Renal pelvis (tissue), 12 donors: ENCODE data around the gene DNAJC16. TPM values are rescaled to one million over a fixed set of nuclear protein-coding genes. Genes with fewer than 3 reads are reported as not detected.
A peak's percentile ranks its signal among the peaks of the same experiment; 100 is the strongest.
"Not testable (repeated sequence)": the region's sequence is repeated elsewhere in the genome, so short reads cannot be mapped to it uniquely, and the experiment has no call there.

Source experiments
- DNase-seq: peaks from one replicate; pipeline ENCODE4 v3.0.0-alpha.2; 2013
- long read RNA-seq, 16 experiments: transcript quantifications; one replicate each; lab custom pipeline, GENCODE V29; 2026
- polyA plus RNA-seq, 3 donors: library from polyadenylated mRNA; unstranded; fragments of 120-200 nt; gene quantifications; one replicate each; pipeline ENCODE4 v1.2.1, GENCODE V29; 2013; ENCODE audit not compliant: insufficient read length in 3 of 3

DNAJC16 gene
- 10 to 100 TPM; 26.8 to 41.9 (median 37.4) TPM for polyA plus RNA-seq
- long read RNA-seq, donor 1, full-length matches to known transcripts, result 3 of 37 reads
- long read RNA-seq, donor 1, partial matches to known transcripts, result 34 of 37 reads
- long read RNA-seq, donor 1, other reads (novel, unspliced or antisense), result 0 of 37 reads
- long read RNA-seq, donor 2, full-length matches to known transcripts, result 1 of 49 reads
- long read RNA-seq, donor 2, partial matches to known transcripts, result 48 of 49 reads
- long read RNA-seq, donor 2, other reads (novel, unspliced or antisense), result 0 of 49 reads
- long read RNA-seq, donor 3, full-length matches to known transcripts, result 6 of 21 reads
- long read RNA-seq, donor 3, partial matches to known transcripts, result 15 of 21 reads
- long read RNA-seq, donor 3, other reads (novel, unspliced or antisense), result 0 of 21 reads
- long read RNA-seq, donor 4, full-length matches to known transcripts, result 3 of 16 reads
- long read RNA-seq, donor 4, partial matches to known transcripts, result 13 of 16 reads
- long read RNA-seq, donor 4, other reads (novel, unspliced or antisense), result 0 of 16 reads
- long read RNA-seq, donor 5, full-length matches to known transcripts, result 5 of 14 reads
- long read RNA-seq, donor 5, partial matches to known transcripts, result 9 of 14 reads
- long read RNA-seq, donor 5, other reads (novel, unspliced or antisense), result 0 of 14 reads
- long read RNA-seq, donor 6, full-length matches to known transcripts, result 4 of 41 reads
- long read RNA-seq, donor 6, partial matches to known transcripts, result 37 of 41 reads
- long read RNA-seq, donor 6, other reads (novel, unspliced or antisense), result 0 of 41 reads
- long read RNA-seq, donor 7, full-length matches to known transcripts, result 3 of 57 reads
- long read RNA-seq, donor 7, partial matches to known transcripts, result 39 of 57 reads
- long read RNA-seq, donor 7, other reads (novel, unspliced or antisense), result 15 of 57 reads
- long read RNA-seq, donor 8, full-length matches to known transcripts, result 1 of 1 reads
- long read RNA-seq, donor 8, partial matches to known transcripts, result 0 of 1 reads
- long read RNA-seq, donor 8, other reads (novel, unspliced or antisense), result 0 of 1 reads
- long read RNA-seq, donor 9, partial matches to known transcripts, result 39 of 45 reads
- long read RNA-seq, donor 9, other reads (novel, unspliced or antisense), result 6 of 45 reads
- long read RNA-seq, donor 10, full-length matches to known transcripts, result 2 of 31 reads
- long read RNA-seq, donor 10, partial matches to known transcripts, result 23 of 31 reads
- long read RNA-seq, donor 10, other reads (novel, unspliced or antisense), result 6 of 31 reads
- long read RNA-seq, donor 11, full-length matches to known transcripts, result 4 of 15 reads
- long read RNA-seq, donor 11, partial matches to known transcripts, result 11 of 15 reads
- long read RNA-seq, donor 11, other reads (novel, unspliced or antisense), result 0 of 15 reads
- long read RNA-seq, donor 12, full-length matches to known transcripts, result 5 of 44 reads
- long read RNA-seq, donor 12, partial matches to known transcripts, result 39 of 44 reads
- long read RNA-seq, donor 12, other reads (novel, unspliced or antisense), result 0 of 44 reads
- long read RNA-seq, donor 13, full-length matches to known transcripts, result 1 of 12 reads
- long read RNA-seq, donor 13, partial matches to known transcripts, result 11 of 12 reads
- long read RNA-seq, donor 13, other reads (novel, unspliced or antisense), result 0 of 12 reads
- long read RNA-seq, donor 14, result 0 reads
- long read RNA-seq, donor 15, full-length matches to known transcripts, result 6 of 58 reads
- long read RNA-seq, donor 15, partial matches to known transcripts, result 52 of 58 reads
- long read RNA-seq, donor 15, other reads (novel, unspliced or antisense), result 0 of 58 reads
- long read RNA-seq, donor 16, full-length matches to known transcripts, result 2 of 10 reads
- long read RNA-seq, donor 16, partial matches to known transcripts, result 8 of 10 reads
- long read RNA-seq, donor 16, other reads (novel, unspliced or antisense), result 0 of 10 reads

GRCh38 chr1:15526490-15527339, at the start of gene DNAJC16:
DNAJC16 (plus strand) TSS chr1:15526848; CDS start chr1:15529106, 2,258 bp downstream.
- peak; percentile 100 for DNase-seq

DNA sequence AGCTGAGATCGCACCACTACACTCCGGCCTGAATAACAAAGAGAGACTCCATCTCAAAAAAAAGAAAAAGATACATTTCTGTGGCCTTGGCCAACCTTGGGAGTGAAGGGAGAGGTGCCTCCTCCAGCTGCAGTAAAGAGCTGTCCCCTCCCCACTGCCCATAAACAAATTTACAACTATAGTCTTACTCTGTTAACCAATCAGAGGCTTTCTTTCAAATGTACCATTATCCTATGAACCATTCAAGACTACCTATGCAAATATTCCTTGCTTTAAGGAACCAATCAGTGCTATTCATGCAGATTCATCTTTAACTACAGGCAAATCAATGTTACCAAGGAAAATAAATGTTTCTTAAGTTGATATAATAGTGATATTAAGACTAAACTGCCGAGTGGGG, 49.7 kb upstream of the DNAJC16 start:
- no peak for DNase-seq

- no peak for DNase-seq
Measured at GRCh38 chr1:15477646-15478212, 48.9 kb upstream of the DNAJC16 start.

GRCh38 chr1:15479654-15480347, 46.8 kb upstream of the DNAJC16 start:
- DNase-seq, result no peak

DNA sequence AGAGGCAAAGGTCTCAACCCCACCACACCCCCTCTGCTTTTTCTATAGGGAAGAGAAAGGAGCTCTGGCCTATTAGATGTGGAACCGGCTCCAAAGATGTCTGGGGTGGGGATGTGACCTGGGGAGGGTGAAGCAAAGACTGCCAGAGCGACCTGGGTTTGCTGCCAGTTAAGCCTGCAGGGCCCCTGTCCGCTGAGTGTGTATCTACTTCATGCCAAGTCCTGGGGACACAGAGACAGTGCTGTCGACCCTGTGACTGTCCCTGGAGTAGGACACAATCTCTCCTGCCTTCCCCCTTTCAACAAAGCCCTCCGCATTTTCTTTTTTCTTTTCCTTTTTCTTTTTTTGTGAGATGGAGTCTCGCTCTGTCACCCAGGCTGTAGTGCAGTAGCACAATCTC, 44.2 kb upstream of the DNAJC16 start:
- not testable (repeated sequence) for DNase-seq

DNA sequence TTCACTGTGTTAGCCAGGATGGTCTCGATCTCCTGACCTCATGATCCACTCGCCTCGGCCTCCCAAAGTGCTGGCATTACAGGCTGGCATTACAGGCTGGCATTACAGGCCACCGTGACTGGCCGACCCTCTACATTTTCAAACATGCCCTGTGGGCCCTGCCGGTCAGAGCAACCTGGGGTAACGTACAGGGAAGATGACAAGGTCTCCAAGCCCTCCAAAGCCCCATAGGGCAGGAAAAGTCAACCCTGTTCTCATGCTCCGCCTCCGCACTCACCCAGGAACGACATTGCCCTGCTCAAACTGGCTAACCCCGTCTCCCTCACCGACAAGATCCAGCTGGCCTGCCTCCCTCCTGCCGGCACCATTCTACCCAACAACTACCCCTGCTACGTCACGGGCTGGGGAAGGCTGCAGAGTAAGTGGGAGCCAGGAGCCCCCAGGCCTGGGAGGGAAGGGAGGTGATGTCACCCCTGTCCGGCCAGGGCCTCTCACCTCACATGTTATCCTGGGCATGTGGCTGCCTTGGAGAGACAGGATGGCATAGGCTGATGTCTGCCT, 43.6 kb upstream of the DNAJC16 start:
- DNase-seq, result not testable (repeated sequence)

DNA sequence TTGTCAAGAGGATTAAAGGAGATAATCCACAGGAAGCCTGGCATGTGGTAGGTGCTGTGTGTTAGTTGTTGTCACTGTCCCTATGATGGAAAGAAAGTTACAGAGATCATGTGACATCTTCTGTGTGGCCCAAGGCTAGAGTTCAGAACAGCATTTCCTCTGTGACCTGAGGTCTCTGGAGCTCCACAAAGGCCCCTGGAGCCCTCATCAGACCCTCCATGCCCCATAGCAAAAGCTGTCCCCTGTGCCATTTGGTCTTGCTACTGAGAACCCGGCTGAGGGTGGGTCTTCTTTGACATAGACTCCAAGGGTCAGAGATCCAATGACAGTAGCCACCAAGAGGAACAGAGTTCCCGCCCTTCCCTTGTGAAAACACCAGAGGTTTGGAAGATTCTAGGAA, 42.7 kb upstream of the DNAJC16 start:
- no peak for DNase-seq

DNA sequence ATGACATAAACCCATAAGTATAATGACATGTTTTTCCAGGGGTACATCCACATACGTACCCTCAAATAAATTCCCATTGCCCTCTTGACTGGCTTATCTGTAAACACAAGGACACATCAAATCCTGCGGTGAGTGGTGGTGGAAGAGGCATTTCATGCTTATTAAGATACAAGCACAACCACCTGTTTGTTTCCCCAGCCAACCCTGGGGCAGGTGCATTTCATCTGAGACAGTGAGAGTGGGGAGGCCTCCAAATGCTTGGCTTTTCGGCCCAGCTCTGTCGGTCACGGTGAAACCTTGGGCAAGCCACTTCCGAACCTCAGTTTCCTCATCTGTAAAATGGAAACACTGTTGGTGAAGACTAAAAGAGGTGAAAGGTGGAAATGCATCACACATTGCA, 42.2 kb upstream of the DNAJC16 start:
- not testable (repeated sequence) for DNase-seq

DNA sequence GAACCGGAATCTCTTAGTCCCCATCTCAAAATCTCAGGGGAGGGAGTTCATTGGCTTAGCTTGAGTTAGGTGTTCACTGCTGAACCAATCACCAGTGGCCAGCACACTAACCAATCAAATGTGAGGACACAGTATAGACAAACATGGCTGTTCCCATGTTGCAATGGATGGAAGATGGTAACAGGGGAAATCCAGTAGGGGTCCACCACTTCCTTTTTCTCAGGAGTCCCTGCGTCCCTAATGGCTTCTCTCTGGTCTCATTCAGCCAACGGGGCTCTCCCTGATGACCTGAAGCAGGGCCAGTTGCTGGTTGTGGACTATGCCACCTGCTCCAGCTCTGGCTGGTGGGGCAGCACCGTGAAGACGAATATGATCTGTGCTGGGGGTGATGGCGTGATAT, 41.0 kb upstream of the DNAJC16 start:
- DNase-seq, result no peak

DNA sequence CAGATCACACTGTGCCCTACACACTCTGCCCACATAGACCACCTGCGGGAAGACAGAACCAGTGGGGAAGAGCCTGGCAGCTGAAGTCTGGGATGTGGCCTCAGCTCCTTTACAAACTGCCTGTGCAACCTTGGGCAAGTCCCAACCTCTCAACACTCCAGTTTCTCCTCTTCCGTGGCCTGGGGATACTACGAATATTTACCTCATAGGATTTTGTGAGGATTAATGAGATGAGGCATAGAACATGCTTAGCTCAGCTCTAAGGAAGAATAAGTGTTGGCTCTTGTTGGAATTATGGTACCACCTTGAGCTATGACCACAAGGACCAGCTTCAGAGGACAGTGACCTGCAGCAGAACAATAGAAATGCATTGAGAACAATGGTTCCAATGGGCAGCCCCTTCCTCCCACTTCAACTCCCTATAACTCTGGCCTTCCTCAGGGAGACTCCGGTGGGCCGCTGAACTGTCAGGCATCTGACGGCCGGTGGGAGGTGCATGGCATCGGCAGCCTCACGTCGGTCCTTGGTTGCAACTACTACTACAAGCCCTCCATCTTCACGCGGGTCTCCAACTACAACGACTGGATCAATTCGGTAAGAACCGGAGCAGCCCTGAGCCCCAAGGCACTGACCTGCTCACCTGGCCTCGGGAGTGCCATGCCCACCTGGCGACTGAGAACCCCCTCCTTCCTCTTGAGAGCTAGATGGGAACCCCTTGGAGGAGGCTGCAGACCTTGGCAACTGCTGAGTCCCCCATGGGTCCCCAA, 39.6 kb upstream of the DNAJC16 start:
- not testable (repeated sequence) for DNase-seq

GRCh38 chr1:15488371-15488770, 38.3 kb upstream of the DNAJC16 start:
- DNase-seq, result no peak

DNA sequence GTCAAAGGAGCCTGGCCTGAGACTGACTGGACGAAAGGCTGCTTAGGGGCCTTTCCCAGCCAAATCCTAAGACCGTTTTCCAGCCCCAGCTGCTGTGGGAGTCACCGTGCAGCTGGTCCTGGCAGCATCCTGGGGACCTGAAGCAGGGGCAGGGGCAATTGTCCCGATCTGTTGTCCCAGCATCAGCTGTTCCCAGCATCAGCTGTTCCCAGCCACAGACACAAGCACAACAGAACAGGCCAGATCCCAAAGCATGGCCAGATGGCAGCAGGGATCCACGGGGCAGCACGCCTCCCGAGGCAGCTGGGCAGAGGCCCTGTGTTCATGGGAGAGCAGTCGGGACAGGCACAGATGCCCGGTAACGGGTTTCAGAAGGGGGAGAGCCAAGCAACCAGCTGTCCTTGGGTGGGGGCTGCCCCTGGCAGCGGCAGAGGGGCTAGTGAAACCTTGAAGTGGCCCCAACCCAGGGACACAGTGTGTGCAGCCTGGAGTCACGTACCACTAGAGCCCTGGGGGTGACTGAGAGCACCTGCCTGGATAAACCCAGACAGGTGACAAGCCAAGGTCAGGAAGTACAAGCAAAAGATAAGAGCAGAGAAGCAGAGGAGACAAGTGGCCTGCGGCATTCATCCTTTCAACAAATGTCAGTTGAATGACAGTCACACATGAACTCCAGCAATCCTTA, 37.5 kb upstream of the DNAJC16 start:
- DNase-seq, result no peak

DNA sequence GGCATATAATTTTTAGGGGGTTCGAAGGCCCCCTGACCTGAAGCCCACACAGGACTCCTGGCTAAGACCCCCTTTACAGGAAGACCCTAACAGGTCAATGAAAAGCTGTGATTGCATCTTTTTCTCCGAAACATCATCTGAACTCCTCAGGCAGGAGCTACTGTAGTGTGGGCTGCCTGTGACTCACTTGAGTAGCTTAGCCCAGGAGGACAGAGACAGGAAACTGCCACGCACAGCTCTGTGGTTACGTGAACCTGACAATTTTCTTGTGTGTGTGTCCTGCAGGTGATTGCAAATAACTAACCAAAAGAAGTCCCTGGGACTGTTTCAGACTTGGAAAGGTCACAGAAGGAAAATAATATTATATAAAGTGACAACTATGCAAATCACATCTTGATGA, 35.6 kb upstream of the DNAJC16 start:
- DNase-seq, result not testable (repeated sequence)

- DNase-seq, result no peak
Measured at GRCh38 chr1:15492596-15492995, 34.1 kb upstream of the DNAJC16 start.

GRCh38 chr1:15493869-15494390, 32.7 kb upstream of the DNAJC16 start:
- DNase-seq, result no peak
